A673 (cell line): Measurements from ENCODE around the gene SF3B6.

ENCODE experiments used
- CTCF ChIP-seq: fragments of 300-800, 200-600 bp; sonication (generic); conservative IDR thresholded peaks from 2 replicates; pipeline ENCODE4 v1.5.1; 2017; ENCODE audit warnings: low read depth, mild to moderate bottlenecking, antibody characterized with exemption, low read length, moderate library complexity, mixed read lengths
- EZH2 ChIP-seq: fragments of 200-600 bp; sonication (generic); IDR thresholded peaks from 2 replicates; pipeline ENCODE4 v1.6.1; 2017; ENCODE audit warnings: borderline replicate concordance, low read depth, mild to moderate bottlenecking, mixed read lengths, antibody characterized with exemption, low read length; ENCODE audit not compliant: poor library complexity, severe bottlenecking

GRCh38 chr2:24021122-24021998, 54.8 kb downstream of the SF3B6 start:
- peak; percentile 45; the same call in 1 of the 2 replicates for TF ChIP-seq CTCF
- no peak for TF ChIP-seq EZH2
